Epidermal melanocyte (primary cell): Measurements from ENCODE around the gene GHDC.
"Not testable (repeated sequence)": the region's sequence is repeated elsewhere in the genome, so short reads cannot be mapped to it uniquely, and the experiment has no call there.

Experiments used
- DNase-seq: peaks from one replicate; pipeline ENCODE4 v3.0.0; 2011; ENCODE audit warnings: low spot score; ENCODE audit not compliant: insufficient read length

Gene GHDC

DNA sequence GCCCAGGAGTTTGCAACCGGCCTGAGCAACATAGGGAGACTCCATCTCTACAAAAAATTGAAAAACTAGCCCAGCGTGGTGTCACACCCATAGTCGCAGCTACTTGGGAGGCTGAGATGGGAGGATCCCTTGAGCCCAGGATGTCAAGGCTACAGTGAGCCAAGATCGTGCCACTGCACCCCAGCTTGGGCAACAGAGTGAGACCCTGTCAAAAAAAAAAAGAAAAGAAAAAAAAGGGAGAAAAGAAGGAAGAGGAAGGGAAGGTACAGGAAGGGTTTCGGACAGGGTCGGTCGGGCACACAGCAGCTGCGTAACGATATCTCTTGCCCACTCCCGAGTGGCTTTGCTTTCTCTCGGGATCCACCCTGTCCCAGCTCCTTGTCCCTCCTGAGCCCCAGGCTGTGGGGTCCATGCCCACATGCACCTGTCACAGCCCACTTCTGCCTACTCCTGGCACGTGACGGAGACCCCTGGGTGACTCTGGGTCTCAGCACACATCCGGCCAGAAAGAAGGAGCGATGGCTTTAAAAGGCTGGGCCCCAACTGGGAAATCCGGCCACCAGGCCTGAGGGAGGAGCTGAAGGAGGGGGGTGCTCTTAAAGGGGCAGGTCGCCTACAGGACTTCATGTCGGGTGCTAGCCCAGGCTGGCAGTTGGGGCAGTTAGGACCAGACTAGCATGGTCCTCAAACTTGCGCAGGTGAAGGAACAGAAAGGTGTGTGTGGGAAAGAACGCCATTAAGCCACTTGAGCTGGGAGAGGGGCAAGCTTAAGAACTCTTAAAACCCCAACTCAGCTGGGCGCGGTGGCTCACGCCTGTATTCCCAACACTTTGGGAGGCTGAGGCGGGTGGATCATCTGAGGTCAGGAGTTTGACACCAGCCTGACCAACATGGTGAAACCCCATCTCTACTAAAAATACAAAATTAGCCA is at the start of gene GHDC:
Gene GHDC (minus strand): TSS at position 526 of the 931 bp plus-strand sequence. CDS start 913 bp downstream, outside the sequence.
- peak; percentile 89 for DNase-seq

GRCh38 chr17:42243493-42243982 is 49.2 kb upstream of the GHDC start:
- no peak for DNase-seq

- DNase-seq: no peak
These were observed 47.6 kb upstream of the GHDC start for GRCh38 chr17:42241871-42242270.

GRCh38 chr17:42240863-42241262 is 46.6 kb upstream of the GHDC start:
- not testable (repeated sequence) for DNase-seq

- no peak for DNase-seq
These were observed 45.9 kb upstream of the GHDC start for GRCh38 chr17:42240201-42240600.

GRCh38 chr17:42239576-42239975 is 45.3 kb upstream of the GHDC start:
- DNase-seq: not testable (repeated sequence)

- no peak for DNase-seq
These were observed 42.5 kb upstream of the GHDC start for GRCh38 chr17:42236760-42237159.

DNA sequence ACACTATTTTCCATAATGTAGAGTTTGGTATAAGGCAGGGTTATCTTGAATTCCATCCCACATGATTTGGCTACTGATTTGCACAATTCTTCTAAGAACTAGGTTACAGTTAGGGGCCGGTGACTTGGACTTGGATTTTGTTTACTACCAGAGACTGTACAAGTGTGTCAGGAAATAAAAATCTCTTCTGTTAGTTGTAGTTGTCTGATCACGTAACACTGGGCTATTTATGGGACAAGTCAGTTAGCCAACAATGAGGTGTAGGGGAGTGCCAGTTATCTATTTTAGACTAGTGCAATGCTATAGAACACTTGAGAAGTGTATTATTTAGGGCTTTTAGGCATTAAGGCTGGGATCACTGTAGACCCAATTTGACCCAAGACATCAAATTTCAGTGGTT is 39.7 kb upstream of the GHDC start:
- no peak for DNase-seq

DNA sequence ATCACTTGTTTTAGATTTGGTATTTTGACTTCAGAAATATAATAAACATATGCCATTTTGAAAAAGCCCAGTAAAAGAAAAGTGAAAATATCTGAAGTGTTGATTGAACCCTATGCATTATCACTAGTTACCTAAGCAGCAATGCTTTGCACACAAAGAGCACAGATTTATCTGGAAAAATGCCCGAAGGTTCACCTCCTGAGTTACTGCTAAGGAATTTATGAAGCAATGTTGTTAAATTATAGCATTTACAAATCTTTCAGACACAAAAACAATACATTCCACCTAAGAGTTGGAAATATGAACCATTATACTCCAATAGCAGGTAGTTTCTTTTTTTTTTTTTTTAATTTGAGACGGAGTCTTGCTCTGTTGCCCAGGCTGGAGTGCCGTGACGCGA is 38.9 kb upstream of the GHDC start:
- no peak for DNase-seq

GRCh38 chr17:42230225-42230624 is 35.9 kb upstream of the GHDC start:
- no peak for DNase-seq

GRCh38 chr17:42227849-42228700 is 33.8 kb upstream of the GHDC start:
- DNase-seq: no peak

GRCh38 chr17:42225646-42226045 is 31.4 kb upstream of the GHDC start:
- DNase-seq: no peak

DNA sequence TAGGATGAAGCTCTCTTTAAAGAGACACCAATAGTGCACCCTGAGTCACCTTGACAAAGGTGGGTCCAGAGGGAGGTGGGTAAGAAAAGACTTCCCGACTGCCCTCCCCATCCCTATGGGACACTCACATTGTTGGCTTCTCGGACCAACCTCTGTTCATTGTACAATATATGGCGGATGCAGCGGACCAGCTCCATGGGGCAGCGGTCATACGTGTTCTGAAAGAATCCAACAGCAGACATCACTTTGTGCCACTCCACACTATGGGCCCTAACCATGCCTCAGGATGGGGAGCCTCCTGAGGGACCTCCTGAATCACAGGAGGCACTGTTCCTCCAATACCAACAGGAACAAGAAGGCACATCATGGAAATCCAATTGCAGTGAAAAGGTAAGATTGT is 30.4 kb upstream of the GHDC start:
- no peak for DNase-seq

- no peak for DNase-seq
These were observed 27.8 kb upstream of the GHDC start for GRCh38 chr17:42221886-42222745.

GRCh38 chr17:42219280-42219679 is 25.0 kb upstream of the GHDC start:
- not testable (repeated sequence) for DNase-seq

DNA sequence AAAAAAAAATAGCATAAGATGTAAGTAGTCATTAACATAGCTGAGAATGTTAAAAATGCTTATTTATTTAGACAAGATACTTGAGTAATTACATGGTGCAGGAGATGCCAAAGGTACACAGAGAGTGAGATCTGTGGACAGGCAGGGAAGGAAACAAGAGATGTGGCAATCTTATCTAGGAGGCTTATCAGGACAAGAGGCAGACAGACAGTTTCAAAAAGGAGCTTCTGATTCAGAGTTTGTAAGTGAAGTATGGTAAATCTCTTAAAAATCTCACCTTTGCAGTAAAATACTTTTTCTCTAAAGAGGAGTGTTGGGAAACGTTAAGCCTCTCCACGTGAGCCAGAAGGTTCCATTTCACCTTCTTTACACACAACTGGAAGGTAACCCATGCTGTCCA is 19.9 kb upstream of the GHDC start:
- no peak for DNase-seq

DNA sequence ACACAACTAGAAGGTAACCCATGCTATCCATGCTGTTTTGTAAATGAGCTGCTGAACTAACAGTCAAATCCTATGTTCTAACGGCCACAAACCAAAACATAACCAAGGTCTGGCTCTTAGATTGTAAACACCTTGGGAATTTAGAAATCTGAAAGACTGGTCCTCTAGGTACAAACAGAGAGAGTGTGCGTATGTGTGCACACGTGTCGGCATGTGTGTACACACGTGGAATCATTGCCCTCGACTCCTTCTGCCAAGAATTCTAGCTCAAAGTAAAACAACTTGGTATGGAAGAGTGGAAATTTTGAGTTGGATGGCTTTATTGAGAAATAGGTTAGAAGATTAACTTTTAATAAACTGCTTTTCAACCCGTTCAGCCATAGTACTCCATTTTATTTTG is 18.1 kb upstream of the GHDC start:
- no peak for DNase-seq

- not testable (repeated sequence) for DNase-seq
These were observed 17.6 kb upstream of the GHDC start for GRCh38 chr17:42211921-42212341.

- DNase-seq: no peak
These were observed 15.8 kb upstream of the GHDC start for GRCh38 chr17:42210046-42210445.

DNA sequence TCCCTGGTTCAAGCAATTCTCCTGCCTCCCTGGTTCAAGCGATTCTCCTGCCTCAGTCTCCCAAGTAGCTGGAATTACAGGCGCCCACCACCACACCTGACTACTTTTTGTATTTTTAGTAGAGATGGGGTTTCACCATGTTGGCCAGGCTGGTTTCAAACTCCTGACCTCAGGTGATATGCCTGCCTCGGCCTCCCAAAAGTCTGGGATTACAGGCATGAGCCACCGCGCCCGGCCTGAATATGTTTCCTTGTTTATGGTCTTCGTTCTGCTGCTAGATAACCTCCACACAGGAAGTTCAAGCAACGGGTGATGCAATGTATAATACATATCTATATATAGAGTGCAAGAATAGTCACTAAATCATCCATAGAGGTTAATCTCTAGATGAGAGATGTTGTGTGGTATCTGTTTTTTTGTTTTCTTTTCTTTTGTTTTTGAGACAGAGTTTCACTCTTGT is 11.9 kb upstream of the GHDC start:
- not testable (repeated sequence) for DNase-seq

DNA sequence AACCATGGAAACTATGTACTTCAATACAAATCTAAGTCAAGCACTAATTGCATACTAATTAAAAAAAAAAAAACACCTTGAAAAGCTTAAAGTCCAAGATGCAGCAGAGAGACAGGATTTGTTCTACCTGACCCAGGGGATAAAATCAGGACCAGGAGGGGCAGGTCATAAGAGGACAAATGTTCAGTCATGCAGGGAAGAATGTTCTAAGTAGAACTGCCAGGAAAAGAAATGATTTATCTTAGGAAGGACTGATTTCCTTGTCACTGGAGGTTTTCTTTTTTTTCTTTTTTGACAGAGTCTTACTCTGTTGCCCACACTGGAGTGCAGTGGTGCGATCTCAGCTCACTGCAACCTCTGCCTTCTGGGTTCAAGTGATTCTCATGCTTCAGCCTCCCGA is 9.1 kb upstream of the GHDC start:
- DNase-seq: no peak
